ENCODE data around the gene B4GALNT4.
"Not testable (repeated sequence)": the region's sequence is repeated elsewhere in the genome, so short reads cannot be mapped to it uniquely, and the experiment has no call there.

The B4GALNT4 gene

DNA sequence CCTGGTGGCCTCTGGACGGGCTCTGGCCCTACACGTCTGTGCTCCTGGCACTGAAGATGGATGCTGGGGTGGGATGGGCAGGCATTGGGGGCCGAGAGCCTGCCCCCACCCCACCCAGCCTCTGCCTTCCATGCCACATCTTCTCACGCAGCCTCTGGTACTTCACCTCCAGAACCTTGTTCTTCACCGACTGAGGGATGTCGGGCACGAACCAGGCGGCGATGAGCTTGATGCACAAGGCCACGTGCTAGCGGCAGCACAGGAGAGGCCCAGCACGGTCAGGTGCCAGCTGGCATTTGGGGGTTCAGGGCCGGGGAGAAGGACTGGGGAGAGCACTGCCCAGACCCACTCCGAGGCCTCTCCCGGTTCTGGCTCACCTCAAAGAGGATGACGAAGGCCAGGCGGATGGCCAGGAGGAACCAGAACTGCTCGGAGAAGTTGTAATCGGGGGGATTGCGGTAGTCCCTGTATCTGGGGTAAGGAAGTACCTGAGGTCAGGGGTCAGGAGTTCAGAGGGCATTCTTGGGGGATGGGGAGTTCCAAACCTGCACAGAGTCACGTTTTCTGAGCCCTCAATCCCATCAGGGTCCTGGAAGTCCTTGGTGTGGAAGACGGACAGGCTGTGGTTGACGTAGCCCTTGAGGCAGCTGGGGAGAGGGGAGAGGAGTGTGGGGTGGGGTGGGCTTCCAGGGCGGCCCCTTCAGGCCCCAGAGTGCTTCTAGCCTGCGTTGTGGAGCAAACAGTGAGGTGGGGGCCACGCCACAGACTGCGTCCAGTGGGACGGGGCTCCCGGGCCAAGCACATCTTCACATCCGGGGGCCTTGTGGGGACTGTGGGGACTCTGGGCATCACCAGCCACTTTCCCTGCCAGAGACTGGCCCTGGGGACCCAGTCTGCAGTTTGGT is 49.3 kb downstream of the B4GALNT4 start:
- no peak for DNase-seq (ENCODE audit: low read depth in 3 of 3)

DNA sequence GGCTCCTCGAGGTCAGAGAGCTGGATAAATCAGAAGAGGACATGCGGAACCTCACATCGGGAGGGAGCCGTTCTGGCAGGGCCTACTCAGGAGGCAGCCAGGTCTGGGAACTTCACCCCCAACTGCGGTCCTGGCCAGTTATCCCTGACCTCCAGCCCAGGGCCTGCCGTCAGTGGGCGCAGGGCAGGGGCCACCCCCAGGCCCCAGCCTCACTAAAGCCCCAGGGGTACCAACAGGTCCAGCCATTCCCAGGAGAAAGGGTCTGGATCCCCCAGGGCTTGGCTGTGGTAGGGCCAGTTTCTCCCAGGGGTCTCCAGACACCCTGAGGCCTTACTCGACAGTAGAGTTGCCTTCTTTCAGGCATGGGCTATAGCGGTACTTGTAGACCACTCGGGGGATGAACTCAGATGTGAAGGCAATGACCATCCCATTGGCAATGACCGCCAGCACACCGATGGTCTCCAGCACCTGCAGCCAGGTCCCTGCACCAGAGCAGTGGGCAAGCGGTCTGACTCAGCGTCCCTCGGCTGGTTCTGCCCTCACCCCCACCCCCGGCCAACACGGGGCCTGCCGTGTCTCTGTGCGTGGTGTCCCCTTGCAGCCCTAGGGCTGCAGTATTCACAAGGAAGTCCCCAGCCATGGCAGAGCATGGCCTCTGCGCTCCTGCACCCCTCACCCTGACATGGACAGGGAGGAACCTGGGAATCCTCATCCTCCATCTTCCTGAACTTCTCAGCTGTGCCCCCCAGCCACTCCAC is 50.1 kb downstream of the B4GALNT4 start:
- no peak for DNase-seq (ENCODE audit: low read depth in 3 of 3)

DNA sequence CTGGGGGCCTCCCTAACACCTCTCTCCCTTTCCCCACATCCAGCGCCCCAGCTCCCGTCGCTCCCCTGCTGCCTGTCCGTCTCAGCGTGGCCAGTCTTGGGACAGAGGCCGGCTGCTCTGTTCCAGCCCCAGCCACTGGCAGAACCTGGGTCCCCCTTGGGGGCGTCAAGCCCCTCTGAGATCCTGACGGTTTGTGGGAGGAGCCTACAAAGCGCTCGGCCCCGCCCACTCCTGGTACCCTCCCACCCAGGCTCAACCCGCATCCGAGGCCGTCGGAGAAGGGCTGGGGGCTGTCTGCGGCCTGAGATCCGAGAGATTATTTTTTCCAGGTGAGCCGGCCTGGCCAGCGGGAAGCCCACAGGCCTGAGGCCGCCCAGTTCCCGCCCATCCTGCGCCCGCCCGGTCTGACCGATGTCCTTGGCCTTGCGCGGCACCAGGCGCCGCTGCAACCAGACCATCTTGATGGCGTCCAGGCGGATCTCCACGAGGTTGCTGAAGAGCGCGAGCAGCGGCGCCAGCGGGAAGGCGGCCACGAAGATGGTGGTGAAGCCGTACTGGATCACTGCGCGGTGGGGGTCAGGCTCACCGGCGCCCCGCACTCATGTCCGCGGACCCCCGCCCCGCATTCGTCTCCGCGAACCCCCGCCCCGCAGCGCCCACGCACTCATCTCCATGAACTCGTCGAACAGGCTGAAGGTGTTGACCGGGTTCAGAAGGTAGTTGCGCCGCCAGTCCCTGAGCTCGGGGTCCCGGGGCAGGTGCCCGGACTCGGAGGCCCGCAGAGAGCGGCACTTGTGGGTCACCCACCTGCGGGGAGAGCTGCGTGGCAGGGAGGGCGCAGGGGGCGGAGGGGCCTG is 51.0 kb downstream of the B4GALNT4 start:
- no peak for DNase-seq (ENCODE audit: low read depth in 3 of 3)

DNA sequence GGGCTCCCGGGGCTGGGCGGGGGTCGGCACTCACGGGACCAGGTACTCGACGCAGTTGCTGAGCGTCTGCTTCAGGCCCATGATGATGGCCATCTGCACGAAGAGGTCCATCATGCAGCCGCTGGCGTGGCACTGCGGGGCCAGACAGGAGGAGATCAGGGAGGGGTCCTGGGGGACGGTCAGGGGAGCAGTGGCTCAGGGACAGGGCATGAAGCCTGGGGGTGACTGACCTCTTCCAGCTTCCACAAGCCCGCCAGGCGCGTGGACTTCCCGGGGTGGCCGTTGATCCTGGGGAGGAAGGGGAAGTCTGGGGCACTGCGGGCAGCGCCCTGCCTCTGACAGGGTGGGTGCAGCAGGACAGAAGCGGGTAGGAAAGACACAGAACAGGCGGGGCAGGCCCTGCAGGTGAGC is 51.6 kb downstream of the B4GALNT4 start:
- DNase-seq (ENCODE audit: low read depth in 3 of 3): no peak

DNA sequence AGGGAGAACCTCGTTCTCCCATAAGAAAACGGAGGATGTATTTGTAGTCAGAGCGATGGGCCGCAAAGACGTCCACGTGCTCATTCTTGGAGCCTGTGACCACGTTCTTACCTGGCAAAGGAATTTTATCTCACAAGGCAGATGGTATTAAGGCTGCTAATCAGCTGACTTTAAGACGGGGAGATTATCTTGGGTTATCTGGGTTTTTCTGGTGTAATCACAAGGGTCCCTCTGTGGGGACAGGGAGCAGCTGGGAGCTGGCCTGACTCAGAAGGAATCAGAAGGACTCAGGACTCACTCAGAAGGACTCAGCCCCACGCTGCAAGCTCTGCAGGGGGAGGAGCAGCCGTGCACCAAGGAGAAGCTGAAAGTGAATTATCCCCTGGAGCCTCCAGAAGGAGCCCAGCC is 53.0 kb downstream of the B4GALNT4 start:
- DNase-seq (ENCODE audit: low read depth in 3 of 3): no peak

DNA sequence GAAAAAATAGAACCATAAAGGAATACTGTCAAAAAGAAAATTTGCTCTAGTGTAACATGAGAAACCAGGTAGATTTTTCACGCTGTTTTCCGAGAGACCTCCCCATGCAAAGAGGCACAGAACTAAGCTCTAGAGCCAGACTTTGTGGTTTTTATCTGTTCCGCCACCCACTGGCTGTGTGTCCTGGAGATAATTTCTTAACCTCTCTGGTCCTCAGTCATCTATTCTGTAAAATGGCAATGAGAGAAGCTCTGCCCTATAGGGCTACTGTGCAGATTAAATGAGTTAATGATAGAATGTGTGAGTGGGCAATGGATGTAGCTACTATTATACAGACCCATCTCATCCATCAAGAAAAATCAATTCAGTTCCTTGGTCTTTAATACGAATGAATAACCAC is 54.9 kb downstream of the B4GALNT4 start:
- no peak for DNase-seq (ENCODE audit: low read depth in 3 of 3)

DNA sequence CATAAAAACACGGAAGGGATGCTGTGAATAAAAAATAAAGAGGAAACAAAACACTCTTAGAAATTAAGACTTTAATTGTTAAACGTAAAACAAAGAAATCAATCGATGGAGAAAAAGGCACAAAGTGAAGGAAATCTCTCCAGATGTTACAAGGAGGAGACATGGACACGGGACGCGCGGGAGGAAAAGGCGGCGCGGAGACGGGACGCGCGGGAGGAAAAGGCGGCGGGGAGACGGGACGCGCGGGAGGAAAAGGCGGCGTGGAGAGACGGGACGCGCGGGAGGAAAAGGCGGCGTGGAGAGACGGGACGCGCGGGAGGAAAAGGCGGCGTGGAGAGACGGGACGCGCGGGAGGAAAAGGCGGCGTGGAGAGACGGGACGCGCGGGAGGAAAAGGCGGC is 55.5 kb downstream of the B4GALNT4 start:
- not testable (repeated sequence) for DNase-seq (ENCODE audit: low read depth in 3 of 3)

DNA sequence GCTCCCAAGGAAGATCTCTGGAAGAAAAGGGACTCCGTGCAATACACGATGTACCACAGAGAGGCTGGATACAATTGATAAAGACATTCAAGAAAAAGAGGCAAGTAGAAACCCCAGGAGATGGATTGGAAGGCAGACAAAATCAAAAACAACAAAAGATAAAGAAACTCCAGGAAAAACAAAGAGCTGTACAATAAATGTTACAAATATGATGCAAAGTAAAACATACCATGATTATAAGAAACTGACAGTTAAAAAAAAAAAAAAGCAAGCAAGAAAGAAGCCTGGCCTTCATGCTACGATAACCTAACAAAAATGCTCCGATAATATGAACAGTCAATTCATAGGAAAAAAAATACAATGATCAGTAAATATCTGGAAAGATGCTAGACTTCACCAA is 56.0 kb downstream of the B4GALNT4 start:
- DNase-seq (ENCODE audit: low read depth in 3 of 3): no peak

DNA sequence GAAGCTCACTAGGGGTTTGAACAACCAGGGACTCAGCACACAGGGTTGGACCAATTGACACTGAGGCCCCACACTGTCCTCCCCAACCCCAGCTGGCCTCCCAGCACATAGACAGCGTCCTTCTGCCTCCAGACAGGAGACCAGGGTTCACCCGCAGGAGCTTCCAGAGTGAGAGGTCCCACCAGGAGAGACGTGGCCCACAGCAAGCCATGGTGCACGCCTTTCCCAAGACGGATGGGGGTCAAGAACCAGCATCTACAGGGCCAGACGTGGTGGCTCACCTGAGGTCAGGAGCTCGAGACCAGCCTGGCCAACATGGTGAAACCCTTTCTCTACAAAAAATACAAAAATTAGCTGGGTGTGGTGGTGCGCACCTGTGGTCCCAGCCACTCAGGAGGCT is 57.6 kb downstream of the B4GALNT4 start:
- DNase-seq (ENCODE audit: low read depth in 3 of 3): no peak

DNA sequence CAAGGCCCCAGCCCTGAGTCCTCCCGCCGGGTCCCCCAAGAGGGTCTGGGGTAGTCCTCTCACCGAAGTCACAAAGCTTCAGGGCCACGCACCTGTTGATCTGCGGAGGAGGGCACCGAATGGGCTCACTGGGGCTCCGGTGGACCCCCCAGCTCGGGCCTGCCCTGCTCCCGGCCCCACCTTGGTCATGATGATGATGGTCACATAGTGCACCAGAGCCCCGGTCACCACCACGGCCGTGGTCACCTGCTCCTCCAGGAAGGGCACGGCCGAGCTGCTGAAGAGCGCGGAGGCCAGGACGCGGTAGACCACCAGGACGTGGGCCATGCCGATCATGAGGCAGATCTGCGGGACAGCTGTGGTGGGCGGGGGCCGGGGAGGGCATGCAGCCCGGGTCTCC is 59.0 kb downstream of the B4GALNT4 start:
- no peak for DNase-seq (ENCODE audit: low read depth in 3 of 3)

DNA sequence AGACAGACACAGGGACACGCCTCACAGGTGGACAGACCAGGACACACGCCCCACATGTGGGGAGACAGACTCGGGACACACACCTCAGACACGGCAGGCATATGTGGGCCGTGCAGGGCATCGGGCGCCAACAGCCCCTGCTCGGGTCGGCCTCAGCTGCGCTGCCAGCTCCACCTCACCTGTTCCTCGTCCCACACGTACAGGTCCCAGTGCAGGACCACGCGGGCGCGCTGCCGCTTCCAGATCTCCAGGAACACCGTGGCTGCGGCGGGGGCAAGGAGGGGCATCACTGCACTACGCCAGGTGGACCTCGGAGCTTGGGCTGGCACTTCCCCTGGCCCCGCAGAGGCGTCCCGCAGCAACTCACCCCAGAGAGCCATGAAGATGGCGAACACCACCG is 60.1 kb downstream of the B4GALNT4 start:
- DNase-seq (ENCODE audit: low read depth in 3 of 3): no peak

DNA sequence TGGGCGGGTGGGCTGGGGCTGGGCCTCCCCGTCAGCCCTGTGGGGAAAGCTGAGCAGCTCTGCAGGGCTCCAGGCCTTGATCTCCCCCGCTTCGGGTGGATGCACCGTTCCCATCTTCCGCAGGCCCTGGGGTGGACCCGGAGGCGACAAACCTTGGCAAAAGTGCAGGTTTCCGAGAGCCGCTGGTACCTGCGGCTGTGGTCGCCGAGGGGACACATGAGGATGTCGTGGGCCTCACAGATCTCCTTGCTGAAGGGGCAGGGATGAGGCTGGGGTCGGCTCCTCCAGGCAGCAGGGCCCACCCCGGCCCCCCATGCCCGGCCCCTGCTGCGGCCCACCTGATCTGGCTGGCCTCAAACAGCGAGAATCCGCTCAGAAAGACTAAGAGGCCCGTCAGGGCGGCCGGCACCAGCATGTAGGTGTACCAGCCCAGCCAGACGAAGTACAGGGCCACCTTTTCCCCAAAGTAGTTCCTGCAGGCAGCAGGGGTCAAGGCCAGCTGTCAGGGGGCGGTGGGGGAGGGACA is 60.7 kb downstream of the B4GALNT4 start:
- DNase-seq (ENCODE audit: low read depth in 3 of 3): no peak

All from stimulated activated CD4-positive, alpha-beta T cell treated with anti-CD3 and anti-CD28 coated beads, TNF-alpha, amount 100 ng/mL, for 24 hours (primary cell).